Activated CD4-positive, alpha-beta T cell treated with anti-CD3 and anti-CD28 coated beads for 36 hours (primary cell): Measurements from ENCODE around the gene STMP1. TPM values are rescaled to one million over a fixed set of nuclear protein-coding genes. Genes with fewer than 3 reads are reported as not detected.

Experiments
- ATAC-seq: fragments of 200-7000 bp; cut with Tn5 transposase; one replicate; pipeline ENCODE4 v1.10.0; 2021; ENCODE audit warnings: mild to moderate bottlenecking, moderate library complexity
- CTCF ChIA-PET: fragments of 350-600 bp; sonication (Branson Sonifier 250); formaldehyde crosslinking; loops from one replicate; lab custom pipeline; 2021; ENCODE audit warnings: antibody characterized with exemption; lab: Charles Lee
- POLR2A ChIA-PET: fragments of 350-600 bp; sonication (Branson Sonifier 250); formaldehyde crosslinking; loops from one replicate; lab custom pipeline; 2021; ENCODE audit warnings: antibody characterized with exemption, inconsistent platforms; lab: Charles Lee
- DNase-seq: peaks from one replicate; pipeline ENCODE4 v3.0.0-alpha.2; 2020
- H3K27ac Mint-ChIP-seq: one replicate; pipeline ENCODE4 v1.8.0; 2021; ENCODE audit warnings: mixed read lengths
- H3K27me3 Mint-ChIP-seq: one replicate; pipeline ENCODE4 v1.8.0; 2021; ENCODE audit warnings: mixed read lengths
- H3K36me3 Mint-ChIP-seq: one replicate; pipeline ENCODE4 v1.8.0; 2021; ENCODE audit warnings: low read depth, mixed read lengths
- H3K4me1 Mint-ChIP-seq: one replicate; pipeline ENCODE4 v1.8.0; 2021; ENCODE audit warnings: mixed read lengths
- H3K4me3 Mint-ChIP-seq: one replicate; pipeline ENCODE4 v1.8.0; 2021; ENCODE audit warnings: mild to moderate bottlenecking, moderate library complexity, mixed read lengths
- H3K9me3 Mint-ChIP-seq: one replicate; pipeline ENCODE4 v1.8.0; 2021; ENCODE audit warnings: low read depth, mixed read lengths
- intact Hi-C, 2 experiments: fragments of 100-400 bp; cut with DNase I in 1 of 2; cut with micrococcal nuclease in 1 of 2; formaldehyde crosslinking; loops; one replicate each; pipeline versions ENCODE4 v1.14.2 to v1.15.1; 2022 to 2024; cut with DNase I, micrococcal nuclease
- total RNA-seq, 2 experiments: library from RNA; stranded (reverse); gene quantifications; one replicate each; pipeline ENCODE4 v1.2.3, GENCODE V29; 2021

STMP1 gene
- total RNA-seq, 2 experiments from 2014 or later: 18.7 to 20.7 TPM

GRCh38 chr7:135711139-135711469, 48.8 kb downstream of the STMP1 start:
- no peaks in the 10 kb centered on the region for H3K4me1 Mint-ChIP-seq
- no peak for ATAC-seq
- intact Hi-C loops: loop anchor here in 1 of 2 experiments (2.0 kb wide), 2 partner anchors 40 to 430 kb away; no protein-coding TSS in a partner anchor
- ChIA-PET POLR2A (no interaction called here), CTCF (interaction anchor here (0.6 to 3.3 kb wide), 15 partner anchors 9 to 337 kb away, joined by 3 to 15 read pairs (median 3); partner anchors contain the start of gene SLC13A4)
- DNase-seq: no peak
- H3K4me3 Mint-ChIP-seq: no peak overlapping the region
- no peaks in the 10 kb centered on the region for H3K27me3 Mint-ChIP-seq
- no peak overlapping the region for H3K27ac Mint-ChIP-seq
- no peaks in the 10 kb centered on the region for H3K9me3 Mint-ChIP-seq
- no peaks in the 10 kb centered on the region for H3K36me3 Mint-ChIP-seq

GRCh38 chr7:135712182-135712782, 50.0 kb downstream of the STMP1 start:
- H3K4me1 Mint-ChIP-seq: no peaks in the 10 kb centered on the region

GRCh38 chr7:135712796-135713195, 50.5 kb downstream of the STMP1 start:
- intact Hi-C loops: no loop called here
- ATAC-seq: no peak
- H3K9me3 Mint-ChIP-seq: no peaks in the 10 kb centered on the region

More at GRCh38 chr7:135712182-135712782, 50.0 kb downstream of the STMP1 start:
- POLR2A ChIA-PET: interaction anchor here (0.7 kb wide), 1 partner anchor 39 kb away, joined by 3 read pairs; no protein-coding TSS in a partner anchor
- Mint-ChIP-seq H3K27me3 (peaks cover 2% of the 10 kb centered on the region), H3K9me3 (no peaks in the 10 kb centered on the region), H3K27ac (no peak overlapping the region), H3K36me3 (no peaks in the 10 kb centered on the region), H3K4me3 (no peak overlapping the region)
- intact Hi-C loops: no loop called here
- DNase-seq (no peak), ATAC-seq (no peak)
- CTCF ChIA-PET: interaction anchor here (0.6 to 3.3 kb wide), 9 partner anchors 8 to 490 kb away, joined by 3 to 15 read pairs (median 3); no protein-coding TSS in a partner anchor

GRCh38 chr7:135713836-135714470, 51.6 kb downstream of the STMP1 start:
- H3K27ac Mint-ChIP-seq: no peak overlapping the region
- peaks cover 8% of the 10 kb centered on the region for H3K27me3 Mint-ChIP-seq
- H3K4me1 Mint-ChIP-seq: no peaks in the 10 kb centered on the region
- ChIA-PET CTCF (interaction anchor here (2.4 kb wide), 1 partner anchor 32 kb away, joined by 5 read pairs; no protein-coding TSS in a partner anchor), POLR2A (no interaction called here)
- DNase-seq (no peak), ATAC-seq (no peak)
- no peak overlapping the region for H3K4me3 Mint-ChIP-seq
- no peaks in the 10 kb centered on the region for H3K9me3 Mint-ChIP-seq
- H3K36me3 Mint-ChIP-seq: no peaks in the 10 kb centered on the region
- intact Hi-C loops: no loop called here

More at GRCh38 chr7:135712796-135713195, 50.5 kb downstream of the STMP1 start:
- H3K36me3 Mint-ChIP-seq: no peaks in the 10 kb centered on the region
- H3K27ac Mint-ChIP-seq: no peak overlapping the region
- H3K4me3 Mint-ChIP-seq: no peak overlapping the region
- ChIA-PET POLR2A (no interaction called here), CTCF (interaction anchor here (1.5 to 3.3 kb wide), 3 partner anchors 31 to 67 kb away, joined by 4 to 15 read pairs (median 5); no protein-coding TSS in a partner anchor)
- H3K27me3 Mint-ChIP-seq: peaks cover 2% of the 10 kb centered on the region
- DNase-seq: no peak
- no peaks in the 10 kb centered on the region for H3K4me1 Mint-ChIP-seq

GRCh38 chr7:135714534-135715009, 52.3 kb downstream of the STMP1 start:
- intact Hi-C loops: no loop called here
- DNase-seq: no peak
- no peak for ATAC-seq
- ChIA-PET CTCF (no interaction called here), POLR2A (no interaction called here)
- no peak overlapping the region for H3K27ac Mint-ChIP-seq
- no peaks in the 10 kb centered on the region for H3K9me3 Mint-ChIP-seq
- H3K36me3 Mint-ChIP-seq: no peaks in the 10 kb centered on the region
- H3K27me3 Mint-ChIP-seq: peaks cover 10% of the 10 kb centered on the region
- no peak overlapping the region for H3K4me3 Mint-ChIP-seq
- no peaks in the 10 kb centered on the region for H3K4me1 Mint-ChIP-seq

GRCh38 chr7:135715055-135715522, 52.8 kb downstream of the STMP1 start:
- H3K36me3 Mint-ChIP-seq: no peaks in the 10 kb centered on the region
- ChIA-PET POLR2A (no interaction called here), CTCF (no interaction called here)
- intact Hi-C loops: no loop called here
- H3K4me3 Mint-ChIP-seq: no peak overlapping the region
- H3K27me3 Mint-ChIP-seq: peaks cover 11% of the 10 kb centered on the region
- DNase-seq (no peak), ATAC-seq (no peak)
- H3K4me1 Mint-ChIP-seq: no peaks in the 10 kb centered on the region
- no peaks in the 10 kb centered on the region for H3K9me3 Mint-ChIP-seq
- no peak overlapping the region for H3K27ac Mint-ChIP-seq

- ChIA-PET CTCF (no interaction called here), POLR2A (no interaction called here)
- no peaks in the 10 kb centered on the region for H3K4me1 Mint-ChIP-seq
- H3K36me3 Mint-ChIP-seq: no peaks in the 10 kb centered on the region
- H3K27me3 Mint-ChIP-seq: peaks cover 11% of the 10 kb centered on the region
- DNase-seq (no peak), ATAC-seq (no peak)
- H3K9me3 Mint-ChIP-seq: no peaks in the 10 kb centered on the region
- H3K27ac Mint-ChIP-seq: no peak overlapping the region
- intact Hi-C loops: no loop called here
- H3K4me3 Mint-ChIP-seq: no peak overlapping the region
Measured at GRCh38 chr7:135715673-135716072, 53.4 kb downstream of the STMP1 start.

- ATAC-seq (no peak), DNase-seq (no peak)
- no peaks in the 10 kb centered on the region for H3K36me3 Mint-ChIP-seq
- ChIA-PET POLR2A (interaction anchor here (0.6 kb wide), 1 partner anchor 285 kb away, joined by 3 read pairs; no protein-coding TSS in a partner anchor), CTCF (interaction anchor here (0.6 to 0.7 kb wide), 2 partner anchors 11 to 12 kb away, joined by 3 read pairs; partner anchors contain the start of gene SLC13A4)
- H3K4me3 Mint-ChIP-seq: no peak overlapping the region
- H3K27me3 Mint-ChIP-seq: peaks cover 15% of the 10 kb centered on the region
- intact Hi-C loops: no loop called here
- H3K4me1 Mint-ChIP-seq: no peaks in the 10 kb centered on the region
- H3K27ac Mint-ChIP-seq: no peak overlapping the region
- no peaks in the 10 kb centered on the region for H3K9me3 Mint-ChIP-seq
Measured at GRCh38 chr7:135716677-135717238, 54.4 kb downstream of the STMP1 start.

GRCh38 chr7:135717693-135718092, 55.4 kb downstream of the STMP1 start:
- intact Hi-C loops: no loop called here
- H3K27ac Mint-ChIP-seq: no peak overlapping the region
- no peak for DNase-seq
- H3K9me3 Mint-ChIP-seq: no peaks in the 10 kb centered on the region
- H3K4me3 Mint-ChIP-seq: no peak overlapping the region
- no peaks in the 10 kb centered on the region for H3K4me1 Mint-ChIP-seq
- no peak for ATAC-seq
- ChIA-PET POLR2A (no interaction called here), CTCF (no interaction called here)
- H3K36me3 Mint-ChIP-seq: no peaks in the 10 kb centered on the region
- peaks cover 15% of the 10 kb centered on the region for H3K27me3 Mint-ChIP-seq

- CTCF ChIA-PET: interaction anchor here (0.5 to 0.7 kb wide), 2 partner anchors 324 to 1820 kb away, joined by 3 read pairs; no protein-coding TSS in a partner anchor
- H3K4me1 Mint-ChIP-seq: no peaks in the 10 kb centered on the region
Measured at GRCh38 chr7:135718219-135718618, 55.9 kb downstream of the STMP1 start.

GRCh38 chr7:135718794-135719437, 56.6 kb downstream of the STMP1 start:
- Mint-ChIP-seq H3K27ac (no peak overlapping the region), H3K27me3 (peaks cover 17% of the 10 kb centered on the region), H3K4me3 (no peak overlapping the region), H3K4me1 (no peaks in the 10 kb centered on the region), H3K36me3 (no peaks in the 10 kb centered on the region), H3K9me3 (no peaks in the 10 kb centered on the region)
- ATAC-seq: no peak
- no peak for DNase-seq
- ChIA-PET CTCF (interaction anchor here (0.5 to 0.7 kb wide), 2 partner anchors 323 to 1820 kb away, joined by 3 read pairs; no protein-coding TSS in a partner anchor), POLR2A (no interaction called here)
- intact Hi-C loops: no loop called here

More at GRCh38 chr7:135718219-135718618, 55.9 kb downstream of the STMP1 start:
- no peaks in the 10 kb centered on the region for H3K36me3 Mint-ChIP-seq
- H3K9me3 Mint-ChIP-seq: no peaks in the 10 kb centered on the region
- POLR2A ChIA-PET: no interaction called here
- ATAC-seq (no peak), DNase-seq (no peak)
- H3K27ac Mint-ChIP-seq: no peak overlapping the region
- intact Hi-C loops: no loop called here
- no peak overlapping the region for H3K4me3 Mint-ChIP-seq
- H3K27me3 Mint-ChIP-seq: peaks cover 15% of the 10 kb centered on the region
